Activated CD4-positive, alpha-beta T cell treated with anti-CD3 and anti-CD28 coated beads for 4 hours (primary cell): Measurements from ENCODE around the gene NPY.
A peak's percentile ranks its signal among the peaks of the same experiment; 100 is the strongest.
"Not testable (repeated sequence)": the region's sequence is repeated elsewhere in the genome, so short reads cannot be mapped to it uniquely, and the experiment has no call there.

Source experiments
- DNase-seq, 2 donors: peaks; one replicate each; pipeline ENCODE4 v3.0.0-alpha.2; 2020

Gene NPY

DNA sequence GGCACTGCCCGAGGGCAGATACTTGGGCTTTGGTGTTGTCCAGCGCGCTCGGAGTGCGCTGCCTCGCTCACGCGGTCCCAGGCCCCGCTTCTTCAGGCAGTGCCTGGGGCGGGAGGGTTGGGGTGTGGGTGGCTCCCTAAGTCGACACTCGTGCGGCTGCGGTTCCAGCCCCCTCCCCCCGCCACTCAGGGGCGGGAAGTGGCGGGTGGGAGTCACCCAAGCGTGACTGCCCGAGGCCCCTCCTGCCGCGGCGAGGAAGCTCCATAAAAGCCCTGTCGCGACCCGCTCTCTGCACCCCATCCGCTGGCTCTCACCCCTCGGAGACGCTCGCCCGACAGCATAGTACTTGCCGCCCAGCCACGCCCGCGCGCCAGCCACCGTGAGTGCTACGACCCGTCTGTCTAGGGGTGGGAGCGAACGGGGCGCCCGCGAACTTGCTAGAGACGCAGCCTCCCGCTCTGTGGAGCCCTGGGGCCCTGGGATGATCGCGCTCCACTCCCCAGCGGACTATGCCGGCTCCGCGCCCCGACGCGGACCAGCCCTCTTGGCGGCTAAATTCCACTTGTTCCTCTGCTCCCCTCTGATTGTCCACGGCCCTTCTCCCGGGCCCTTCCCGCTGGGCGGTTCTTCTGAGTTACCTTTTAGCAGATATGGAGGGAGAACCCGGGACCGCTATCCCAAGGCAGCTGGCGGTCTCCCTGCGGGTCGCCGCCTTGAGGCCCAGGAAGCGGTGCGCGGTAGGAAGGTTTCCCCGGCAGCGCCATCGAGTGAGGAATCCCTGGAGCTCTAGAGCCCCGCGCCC lies at the start of gene NPY:
NPY (plus strand) TSS at position 294 of the 802 bp plus-strand sequence. CDS start 1,051 bp downstream, outside the sequence.
- DNase-seq: peak in 1 of 2 donors; percentile 8

DNA sequence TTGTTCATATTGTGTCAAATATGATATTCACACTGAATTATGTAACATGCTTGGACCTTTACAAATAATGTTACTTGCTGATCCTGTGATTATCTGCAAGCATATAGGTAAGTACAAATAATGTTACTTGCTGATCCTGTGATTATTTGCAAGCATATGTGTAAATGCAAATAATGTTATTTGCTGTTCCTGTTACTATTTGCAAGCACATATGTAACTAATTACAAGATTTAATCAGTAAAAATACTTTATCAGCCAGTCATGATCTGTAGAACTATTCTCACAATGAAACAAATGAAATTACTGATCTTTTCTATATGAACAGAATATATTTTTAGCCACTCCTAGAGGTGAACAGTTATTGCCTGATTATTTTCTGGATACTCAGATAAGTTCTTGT lies 44.7 kb upstream of the NPY start:
- no peak for DNase-seq

DNA sequence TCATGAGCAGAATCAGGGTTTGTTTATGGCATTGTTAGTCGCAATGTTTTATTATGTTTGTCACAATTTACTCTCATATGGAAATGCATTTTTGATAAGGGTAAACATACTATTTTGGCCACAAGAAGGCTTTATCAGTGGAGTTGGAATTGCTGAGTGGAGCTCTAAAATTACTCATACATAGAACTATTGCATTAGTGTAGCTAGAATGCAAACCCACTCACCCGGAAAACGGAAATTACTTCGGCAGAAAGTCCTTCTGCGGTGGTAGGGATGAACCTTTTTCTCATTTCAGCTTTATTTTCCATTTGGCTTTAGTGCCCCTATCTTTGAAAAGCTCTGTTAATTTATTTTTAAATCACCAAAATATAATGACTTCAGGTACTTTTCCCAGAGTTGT lies 42.8 kb upstream of the NPY start:
- DNase-seq: no peak

DNA sequence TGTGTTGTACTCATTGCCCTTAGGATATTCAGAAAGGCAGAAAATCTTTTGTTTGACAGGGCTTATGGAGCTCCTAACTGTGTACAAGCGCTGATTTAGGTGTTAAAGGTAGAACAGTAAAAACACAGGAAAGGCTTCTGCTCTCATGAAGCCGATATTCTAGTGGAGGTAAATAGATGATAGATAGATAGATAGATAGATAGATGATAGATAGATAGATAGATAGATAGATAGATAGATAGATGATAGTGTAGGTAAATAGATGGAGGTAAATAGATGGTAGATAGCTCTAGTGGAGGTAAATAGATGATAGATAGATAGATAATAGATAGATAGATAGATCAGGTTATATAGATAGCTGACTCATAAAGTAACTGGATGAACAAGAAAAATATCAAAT lies 39.4 kb upstream of the NPY start:
- no peak for DNase-seq

DNA sequence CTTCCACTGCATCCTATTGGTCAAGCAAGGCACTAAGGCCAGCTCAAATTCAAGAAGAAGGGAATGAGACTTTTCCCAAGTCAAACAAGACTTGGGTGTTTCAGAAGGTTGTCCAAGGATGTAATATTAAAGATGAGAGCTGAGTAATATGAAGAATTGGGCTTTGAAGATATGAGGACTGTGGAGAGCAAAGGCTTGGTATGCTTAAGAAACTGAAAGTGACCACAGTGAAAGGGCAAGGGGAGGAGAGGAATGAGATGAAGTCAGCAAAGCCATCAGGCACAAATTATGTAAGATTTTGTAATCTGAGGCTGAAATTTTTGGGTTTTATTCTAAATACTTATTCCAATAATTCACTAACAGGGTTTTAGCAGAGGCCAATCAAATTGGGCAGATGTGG lies 38.6 kb upstream of the NPY start:
- DNase-seq: no peak

DNA sequence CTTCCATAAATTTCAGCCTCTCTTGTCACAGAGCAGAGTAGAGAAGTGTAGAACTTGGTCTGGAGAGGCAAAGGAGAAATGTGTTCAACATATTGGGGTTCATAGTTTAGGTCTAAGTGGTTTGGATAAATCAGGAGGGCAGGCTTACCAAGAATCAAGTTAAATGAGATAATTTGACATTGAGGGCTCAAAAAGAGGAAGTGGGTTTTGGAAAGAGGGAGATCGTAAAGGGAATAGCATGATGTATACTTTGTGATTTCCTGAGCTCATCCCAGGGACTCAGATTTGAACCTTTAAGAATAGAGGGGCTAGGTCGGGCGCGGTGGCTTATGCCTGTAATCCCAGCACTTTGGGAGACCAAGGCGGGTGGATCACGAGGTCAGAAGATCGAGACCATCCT lies 34.7 kb upstream of the NPY start:
- no peak for DNase-seq

DNA sequence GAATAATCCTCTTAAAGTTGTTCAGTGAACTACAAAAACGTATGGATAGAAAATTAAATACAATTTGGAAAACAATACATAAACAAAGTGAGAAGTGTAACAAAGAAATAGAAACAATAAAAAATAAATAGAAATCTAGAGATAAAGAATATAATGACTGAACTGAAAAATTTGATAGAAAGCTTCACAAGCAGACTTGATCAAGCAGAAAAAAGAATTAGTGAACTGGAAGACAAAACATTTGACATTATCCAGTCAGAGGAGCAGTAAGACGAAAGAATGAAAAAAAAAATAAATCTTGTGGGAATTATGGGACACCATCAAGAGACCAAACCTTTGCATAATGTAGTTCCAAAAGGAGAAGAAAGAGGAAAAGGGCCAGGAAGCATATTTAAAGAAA lies 32.4 kb upstream of the NPY start:
- no peak for DNase-seq

DNA sequence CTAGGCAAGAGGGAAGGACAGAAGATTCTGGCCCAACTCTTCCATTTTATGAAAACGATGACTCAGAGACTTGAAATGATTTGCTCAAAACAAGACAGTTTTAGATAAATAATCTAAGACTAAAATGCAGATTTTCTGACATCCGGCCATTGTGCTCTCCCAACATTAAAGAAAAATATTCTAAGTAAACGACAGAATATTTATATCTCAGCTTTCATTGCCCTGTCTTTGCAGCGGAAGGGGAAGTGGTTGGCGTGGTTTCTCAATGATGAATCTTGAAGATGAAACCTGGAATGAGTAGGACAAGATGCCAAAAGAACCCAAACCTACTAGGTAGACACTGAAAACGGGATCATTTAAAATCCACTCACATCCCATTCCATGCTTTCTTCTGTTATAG lies 28.9 kb upstream of the NPY start:
- DNase-seq: no peak

DNA sequence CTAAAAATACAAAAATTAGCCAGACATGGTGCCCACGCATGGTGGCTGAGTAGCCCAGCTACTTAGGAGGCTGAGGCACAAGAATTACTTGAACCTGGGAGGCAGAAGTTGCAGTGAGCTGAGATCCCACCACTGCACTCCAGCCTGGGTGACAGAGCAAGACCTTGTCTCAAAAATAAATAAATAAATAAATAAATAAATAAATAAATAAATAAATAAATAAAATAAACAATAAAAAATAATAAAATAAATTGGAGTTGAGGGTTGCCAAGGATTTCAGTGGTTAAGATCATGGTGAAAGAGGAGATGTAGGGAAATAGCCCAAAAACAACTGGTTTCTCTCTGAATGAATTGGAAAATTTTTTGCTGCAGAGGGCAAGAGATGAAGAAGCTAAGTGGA lies 25.7 kb upstream of the NPY start:
- DNase-seq: not testable (repeated sequence)

DNA sequence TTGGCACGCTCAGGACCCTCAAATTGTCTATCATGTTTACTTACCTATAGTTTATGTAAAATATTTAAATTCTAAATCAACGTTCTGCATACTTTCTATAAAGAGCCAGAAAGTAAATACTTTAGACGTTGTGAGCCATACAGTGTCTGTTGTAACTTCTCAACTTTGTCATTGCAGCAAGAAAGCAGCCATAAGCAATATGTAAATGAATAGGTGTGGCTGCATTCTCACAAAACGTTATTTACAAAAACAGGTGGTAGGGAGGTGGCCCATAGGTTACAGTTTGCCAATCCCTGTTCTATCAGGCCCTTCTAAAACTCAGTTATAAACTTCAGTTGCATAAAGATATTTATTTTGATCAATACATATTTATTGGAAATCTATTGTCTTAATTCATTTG lies 12.1 kb upstream of the NPY start:
- no peak for DNase-seq

DNA sequence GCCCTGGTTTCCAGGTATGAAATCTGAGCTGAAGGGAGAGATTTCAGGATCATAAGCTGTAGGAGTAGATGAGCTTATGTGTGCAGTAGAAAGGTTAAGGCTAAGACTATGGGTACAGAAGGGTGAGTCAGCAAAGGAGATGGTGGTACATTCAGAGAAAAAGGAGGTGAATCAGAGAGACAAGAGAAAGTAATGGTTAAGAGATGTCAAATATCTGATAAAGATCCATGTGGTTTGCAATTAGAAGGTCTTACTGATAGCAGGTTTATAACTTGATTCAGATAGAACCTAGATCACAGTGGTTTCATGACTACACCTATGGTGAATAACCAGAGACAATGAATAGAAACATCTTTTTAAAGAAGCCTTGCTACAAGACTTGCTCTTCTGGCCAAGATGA lies 4.5 kb upstream of the NPY start:
- no peak for DNase-seq

DNA sequence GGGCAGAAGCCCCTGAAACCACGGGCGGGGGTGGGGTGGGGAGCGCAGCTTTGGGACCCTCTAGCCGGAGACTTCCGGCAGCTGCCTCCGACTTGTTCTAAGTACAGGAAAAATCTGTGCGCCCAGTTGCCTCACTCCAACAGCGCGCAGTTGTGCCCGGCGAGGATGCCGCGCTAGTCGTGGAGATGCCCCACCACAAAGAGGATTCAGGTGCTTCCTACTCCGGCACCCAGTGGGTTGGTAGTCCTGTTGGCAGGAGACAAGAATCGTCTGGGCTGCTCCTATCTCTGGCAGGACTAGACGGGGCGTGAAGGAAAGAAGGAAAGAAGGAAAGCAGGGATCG lies 465 bp upstream of the NPY start:
- DNase-seq: no peak

DNA sequence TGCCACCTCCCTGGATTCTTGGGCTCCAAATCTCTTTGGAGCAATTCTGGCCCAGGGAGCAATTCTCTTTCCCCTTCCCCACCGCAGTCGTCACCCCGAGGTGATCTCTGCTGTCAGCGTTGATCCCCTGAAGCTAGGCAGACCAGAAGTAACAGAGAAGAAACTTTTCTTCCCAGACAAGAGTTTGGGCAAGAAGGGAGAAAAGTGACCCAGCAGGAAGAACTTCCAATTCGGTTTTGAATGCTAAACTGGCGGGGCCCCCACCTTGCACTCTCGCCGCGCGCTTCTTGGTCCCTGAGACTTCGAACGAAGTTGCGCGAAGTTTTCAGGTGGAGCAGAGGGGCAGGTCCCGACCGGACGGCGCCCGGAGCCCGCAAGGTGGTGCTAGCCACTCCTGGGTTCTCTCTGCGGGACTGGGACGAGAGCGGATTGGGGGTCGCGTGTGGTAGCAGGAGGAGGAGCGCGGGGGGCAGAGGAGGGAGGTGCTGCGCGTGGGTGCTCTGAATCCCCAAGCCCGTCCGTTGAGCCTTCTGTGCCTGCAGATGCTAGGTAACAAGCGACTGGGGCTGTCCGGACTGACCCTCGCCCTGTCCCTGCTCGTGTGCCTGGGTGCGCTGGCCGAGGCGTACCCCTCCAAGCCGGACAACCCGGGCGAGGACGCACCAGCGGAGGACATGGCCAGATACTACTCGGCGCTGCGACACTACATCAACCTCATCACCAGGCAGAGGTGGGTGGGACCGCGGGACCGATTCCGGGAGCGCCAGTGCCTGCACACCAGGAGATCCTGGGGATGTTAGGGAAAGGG lies 913 bp downstream of the NPY start:
- no peak for DNase-seq

DNA sequence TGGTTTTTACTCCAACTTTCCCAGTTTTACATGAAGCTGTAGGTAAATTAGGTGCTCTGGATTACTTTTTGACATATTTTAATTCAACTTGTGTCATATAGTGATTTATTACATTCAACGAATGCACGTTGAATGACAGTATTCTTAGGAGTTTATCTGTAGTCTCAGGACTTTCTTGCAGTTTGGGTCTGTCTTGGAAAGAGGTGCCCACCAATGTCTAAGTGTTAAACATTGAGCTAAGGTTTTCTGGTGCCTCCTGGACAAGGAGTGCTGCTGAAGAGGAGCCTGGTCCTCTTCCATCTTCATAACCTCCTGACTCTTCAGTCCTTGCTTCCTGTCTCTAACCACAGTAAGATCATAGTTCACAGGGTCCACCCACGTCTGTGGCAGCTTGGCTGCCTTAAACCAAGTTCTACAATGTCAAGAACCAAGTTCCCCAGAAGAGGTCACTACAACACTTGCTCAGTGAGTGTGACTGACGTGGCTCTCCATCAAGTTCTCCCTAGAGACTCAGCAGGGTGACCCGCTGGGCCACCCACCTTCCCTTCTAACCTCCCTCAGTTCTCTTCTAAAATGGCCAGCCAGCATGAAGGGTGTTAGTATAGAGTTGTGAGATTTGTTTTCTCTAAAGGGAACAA lies 6.1 kb downstream of the NPY start:
- DNase-seq: peak; percentile 22 to 41

DNA sequence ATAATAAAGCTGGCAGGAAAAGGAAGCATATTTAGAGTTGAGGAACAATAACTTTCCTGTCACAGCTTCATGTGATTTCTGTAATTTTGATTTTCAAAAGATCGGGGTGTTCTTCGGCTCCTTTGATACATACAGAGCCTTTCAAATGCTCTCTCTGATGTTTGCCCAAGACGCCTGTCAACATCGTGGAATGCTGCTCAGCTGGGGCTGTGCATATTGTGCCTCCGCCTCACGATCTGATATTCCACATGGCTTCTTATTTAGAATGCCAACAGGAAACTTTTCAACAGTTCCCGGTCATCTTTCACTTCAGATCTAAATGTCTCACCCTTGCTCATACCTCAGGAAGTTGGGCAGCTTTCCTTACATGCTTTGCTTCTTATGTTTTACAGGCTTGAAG lies 7.3 kb downstream of the NPY start:
- DNase-seq: no peak

DNA sequence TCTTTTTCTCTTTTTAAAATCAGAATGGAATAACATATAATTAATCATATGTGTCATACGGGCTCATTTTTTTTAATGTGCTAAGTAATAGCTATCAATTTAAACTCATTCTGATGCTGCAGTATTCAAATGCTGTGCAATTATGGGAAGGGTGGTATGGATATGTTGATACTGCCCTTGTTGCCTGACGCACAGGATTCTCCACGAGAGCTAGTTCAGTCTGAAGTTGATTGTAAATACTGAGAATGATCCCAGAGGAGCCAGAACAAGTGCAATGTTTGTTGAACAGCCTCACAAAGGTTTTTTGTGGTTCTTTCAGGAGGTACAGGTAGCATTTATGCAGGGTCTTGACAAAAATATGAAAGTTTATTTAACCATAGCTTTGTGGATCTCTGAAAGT lies 13.4 kb downstream of the NPY start:
- DNase-seq: no peak

DNA sequence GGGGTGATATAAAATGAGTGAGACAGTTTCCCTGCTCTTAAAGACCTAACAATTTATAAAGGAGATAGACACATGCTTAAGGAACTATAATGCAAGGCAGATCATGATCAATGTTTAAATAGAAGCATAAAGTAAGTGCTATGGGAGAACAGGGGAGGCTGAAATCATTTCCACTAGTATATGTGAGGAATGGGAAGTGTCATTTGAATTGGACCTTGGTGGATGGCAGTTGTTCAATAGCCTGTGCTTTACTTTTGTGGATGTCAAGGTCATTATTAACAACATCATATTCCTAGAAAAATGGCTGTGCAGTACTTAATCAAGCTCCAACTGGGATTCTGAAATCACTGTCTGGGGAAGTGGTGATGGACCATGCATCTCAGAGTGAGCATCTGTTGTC lies 14.7 kb downstream of the NPY start:
- DNase-seq: no peak

DNA sequence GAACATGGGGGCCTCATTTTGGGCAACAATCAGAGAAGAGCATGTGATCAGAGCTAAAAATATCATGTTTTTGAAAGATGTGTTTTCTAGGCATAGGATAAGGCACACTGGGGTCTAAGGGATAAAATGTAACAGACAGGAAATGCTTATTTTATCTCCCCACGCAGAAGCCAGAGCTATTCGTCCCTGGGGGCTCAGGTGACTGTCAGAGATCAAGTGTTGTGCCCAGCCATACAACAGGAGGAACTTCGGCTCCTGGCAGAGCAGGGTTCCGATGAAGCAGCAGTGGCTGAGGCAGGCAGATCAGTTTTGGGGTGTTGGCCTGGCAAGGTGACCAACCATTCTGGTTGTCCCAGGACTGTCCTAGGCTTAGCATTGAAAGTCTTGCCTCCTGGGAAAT lies 15.2 kb downstream of the NPY start:
- no peak for DNase-seq

DNA sequence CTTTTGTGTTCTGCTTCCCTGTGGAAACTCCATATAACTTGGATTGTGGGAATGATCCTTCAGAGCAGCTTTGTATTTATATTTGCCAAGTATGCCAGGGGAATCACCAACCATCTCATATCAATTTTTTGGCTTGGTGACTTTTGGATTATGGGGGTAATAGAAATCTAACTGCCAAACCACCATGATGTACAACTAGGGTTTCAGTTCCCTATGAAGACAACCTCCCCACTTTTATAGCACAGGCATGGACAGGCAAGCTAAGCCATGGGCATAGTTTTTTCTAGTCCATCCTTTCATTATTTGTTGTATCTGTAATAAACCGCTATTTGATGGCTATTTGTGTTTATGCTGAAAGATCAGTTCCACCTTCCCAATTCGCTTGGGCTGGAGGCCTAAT lies 17.7 kb downstream of the NPY start:
- no peak for DNase-seq

DNA sequence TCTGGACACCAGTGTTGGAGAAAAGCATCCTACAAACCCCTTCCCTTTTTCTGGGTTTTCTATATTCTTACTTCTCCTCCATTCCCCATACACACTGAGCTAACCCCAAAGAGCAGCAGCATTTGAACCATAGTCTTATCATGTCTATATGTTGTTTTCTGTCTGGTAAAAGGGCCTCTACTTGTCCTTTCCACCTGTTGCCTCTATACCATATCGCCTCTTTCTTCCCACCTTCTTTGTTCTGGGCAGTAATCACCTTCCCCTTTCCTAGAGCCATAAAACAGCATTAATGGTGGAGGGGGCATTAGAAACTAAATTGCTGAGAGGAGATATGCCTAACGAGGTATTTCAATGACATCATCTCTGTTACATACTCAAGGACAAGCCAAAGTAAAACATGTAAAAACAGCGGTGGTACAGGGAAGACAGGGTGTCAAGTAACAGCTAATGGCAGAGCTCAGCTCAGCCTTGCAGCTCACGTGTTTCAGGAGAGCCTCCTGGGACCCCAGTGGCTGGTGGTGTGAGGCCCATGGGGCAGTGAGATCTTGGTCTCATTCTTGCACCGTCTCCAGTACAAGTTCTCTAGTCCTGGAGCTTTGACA lies 20.6 kb downstream of the NPY start:
- DNase-seq: no peak

DNA sequence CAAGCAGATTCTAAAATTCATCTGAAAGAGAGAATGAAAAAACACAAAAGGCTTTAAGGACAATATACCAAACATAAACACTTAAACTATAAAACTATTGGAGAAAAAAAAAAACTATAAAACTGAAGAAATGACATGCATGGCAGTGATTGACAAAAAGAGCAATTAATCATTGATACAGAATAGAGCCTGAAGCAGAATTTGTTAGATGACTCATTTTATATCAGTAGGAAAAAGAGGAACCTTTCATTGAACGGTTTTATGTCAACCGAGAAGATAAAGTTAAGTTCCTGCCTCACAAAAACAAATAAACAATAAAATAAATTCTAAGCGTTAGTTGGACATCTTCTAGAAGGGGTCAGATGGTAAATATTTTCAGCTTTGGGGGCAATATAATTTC lies 23.3 kb downstream of the NPY start:
- no peak for DNase-seq

DNA sequence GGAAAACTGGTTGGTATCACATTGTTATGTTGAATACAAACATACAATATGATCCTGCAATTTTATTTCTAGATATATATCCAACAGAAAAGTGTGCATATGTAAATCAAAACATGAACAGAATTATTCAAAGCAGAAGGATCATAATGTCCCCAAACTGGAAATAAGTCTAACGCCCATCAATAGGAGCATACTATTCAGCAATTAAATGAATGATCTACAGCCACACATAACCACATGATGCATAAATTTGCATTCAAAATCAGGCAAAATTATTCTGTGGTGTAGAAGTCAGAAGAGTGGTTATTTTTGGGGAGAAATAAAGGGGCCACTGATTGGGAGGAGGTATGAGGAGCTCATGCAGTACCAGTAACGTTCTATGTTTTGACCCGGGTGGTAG lies 28.6 kb downstream of the NPY start:
- no peak for DNase-seq

DNA sequence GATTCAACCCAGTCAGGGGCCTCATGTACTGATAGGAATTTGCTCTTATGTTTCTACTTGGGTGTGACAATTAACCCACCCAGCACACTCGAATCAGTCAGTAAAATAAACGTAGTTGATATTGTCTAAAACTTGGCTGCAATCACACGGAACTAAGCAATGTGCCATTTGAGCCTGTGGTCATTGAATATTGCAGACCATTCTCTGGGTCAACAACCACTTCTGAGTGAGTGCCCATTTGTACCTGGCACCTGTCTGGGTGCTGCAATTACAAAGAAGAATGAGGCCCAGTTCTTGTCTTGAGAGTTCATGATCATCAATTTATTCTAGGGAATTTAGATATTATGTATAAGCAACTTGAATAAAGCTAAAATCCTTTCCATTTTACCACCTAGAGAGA lies 29.8 kb downstream of the NPY start:
- DNase-seq: no peak

DNA sequence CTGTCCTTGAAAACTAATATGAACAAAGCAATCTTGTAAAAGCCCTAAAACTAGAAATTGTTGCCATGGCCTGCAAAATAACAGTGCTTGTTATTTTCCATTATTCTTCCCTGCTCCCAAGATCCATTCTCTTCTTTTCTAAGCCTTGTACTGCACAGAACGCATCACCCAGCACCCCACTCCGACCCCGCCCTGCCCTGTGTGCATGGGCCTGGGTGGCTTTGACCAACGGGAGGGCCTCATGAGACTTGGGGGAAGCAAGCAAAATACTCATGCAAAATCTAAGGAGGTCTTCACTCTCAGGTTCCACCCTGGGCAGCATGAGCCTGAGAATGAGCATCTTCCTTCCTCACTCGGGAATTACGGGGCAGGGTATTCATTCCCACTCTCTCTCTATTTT lies 32.4 kb downstream of the NPY start:
- no peak for DNase-seq
